Activated gamma-delta T cell treated with anti-CD3 and anti-CD28 coated beads, Interleukin-2, amount 50 U/mL, for 16 hours (primary cell): ENCODE results near the gene CELF5.
"Not testable (repeated sequence)": the region's sequence is repeated elsewhere in the genome, so short reads cannot be mapped to it uniquely, and the experiment has no call there.

Source experiments
- DNase-seq: peaks from one replicate; pipeline ENCODE4 v3.0.0-alpha.2; 2020; ENCODE audit warnings: low read depth

Gene CELF5

DNA sequence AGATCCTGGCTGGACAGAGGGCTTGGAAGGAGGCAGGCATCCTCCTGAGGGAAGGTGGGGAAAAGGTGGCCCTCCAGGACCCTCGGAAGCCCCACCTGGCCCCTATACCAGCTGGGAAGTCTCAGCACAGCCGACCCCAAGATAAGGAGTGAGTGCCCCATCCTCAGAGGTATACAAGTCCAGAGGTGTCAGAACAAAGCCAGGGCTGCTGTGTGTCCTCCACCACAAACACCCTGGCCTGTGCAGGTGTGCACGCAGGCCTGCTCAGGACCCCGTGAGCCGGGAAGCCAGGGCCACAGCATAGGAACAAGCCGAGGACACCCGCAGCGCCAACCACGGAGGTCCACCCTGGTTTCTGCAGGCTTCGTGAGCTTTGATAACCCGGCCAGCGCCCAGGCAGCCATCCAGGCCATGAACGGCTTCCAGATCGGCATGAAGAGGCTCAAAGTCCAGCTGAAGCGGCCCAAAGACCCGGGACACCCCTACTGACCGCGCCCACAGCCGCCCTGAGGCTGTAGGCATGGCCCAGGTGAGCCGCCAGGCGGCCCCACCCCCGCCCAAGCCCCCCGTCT, 68.6 kb downstream of the CELF5 start:
- no peak for DNase-seq

DNA sequence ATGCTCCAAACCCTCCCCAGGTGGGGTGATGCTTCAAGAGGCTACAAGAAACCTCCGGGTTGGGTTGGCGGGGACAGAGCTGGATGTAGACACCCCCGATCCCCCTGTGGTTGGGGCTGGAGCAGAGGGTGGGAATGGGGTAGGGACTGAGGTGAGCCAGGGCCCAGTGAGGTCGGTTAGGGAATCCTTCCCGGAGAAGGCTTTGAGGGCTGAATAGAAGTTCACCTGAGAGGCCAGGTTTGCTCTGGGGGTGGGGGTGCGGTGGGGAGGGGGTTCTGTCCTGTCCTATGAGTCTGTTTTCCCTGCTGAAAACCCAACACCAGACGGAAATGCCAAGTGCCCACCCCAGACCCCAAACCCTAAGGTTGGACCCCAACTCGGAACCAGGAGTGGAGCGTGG, 69.1 kb downstream of the CELF5 start:
- no peak for DNase-seq

DNA sequence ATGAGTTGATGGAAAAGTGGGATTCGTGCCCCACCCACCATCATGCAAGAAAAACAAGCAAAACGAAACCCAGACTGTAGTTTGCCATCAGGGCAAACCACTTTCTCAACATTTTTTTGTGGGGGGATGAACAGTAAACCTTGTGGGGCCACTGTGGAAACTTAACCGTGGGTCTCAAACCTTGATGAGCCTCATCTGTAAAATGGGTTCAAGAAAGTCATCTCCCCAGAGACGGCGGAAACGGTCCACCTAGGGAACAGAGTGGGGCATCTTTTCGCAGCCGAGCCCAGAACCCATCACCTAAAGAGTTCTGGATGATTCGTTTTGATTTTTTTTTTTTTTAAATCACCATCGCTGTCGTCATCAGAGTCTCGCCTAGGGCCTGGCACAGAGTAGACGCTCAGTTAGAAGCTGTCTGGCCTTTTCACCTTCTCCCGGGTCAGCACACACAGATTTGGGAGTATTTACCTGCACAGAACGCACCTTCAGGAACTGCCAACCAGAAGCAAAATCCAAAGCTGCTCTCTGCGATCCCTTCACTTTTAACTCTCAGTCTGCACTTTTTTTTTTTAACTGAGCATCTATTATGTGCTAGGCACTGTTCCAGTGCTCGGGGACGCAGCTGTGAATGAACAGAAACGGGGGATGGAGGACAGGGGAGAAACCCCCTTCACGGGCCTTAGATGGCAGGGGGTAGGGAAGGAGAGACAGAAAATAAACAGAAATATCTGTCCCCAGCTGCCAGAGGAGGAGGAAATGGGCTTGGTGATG, 69.8 kb downstream of the CELF5 start:
- no peak for DNase-seq

DNA sequence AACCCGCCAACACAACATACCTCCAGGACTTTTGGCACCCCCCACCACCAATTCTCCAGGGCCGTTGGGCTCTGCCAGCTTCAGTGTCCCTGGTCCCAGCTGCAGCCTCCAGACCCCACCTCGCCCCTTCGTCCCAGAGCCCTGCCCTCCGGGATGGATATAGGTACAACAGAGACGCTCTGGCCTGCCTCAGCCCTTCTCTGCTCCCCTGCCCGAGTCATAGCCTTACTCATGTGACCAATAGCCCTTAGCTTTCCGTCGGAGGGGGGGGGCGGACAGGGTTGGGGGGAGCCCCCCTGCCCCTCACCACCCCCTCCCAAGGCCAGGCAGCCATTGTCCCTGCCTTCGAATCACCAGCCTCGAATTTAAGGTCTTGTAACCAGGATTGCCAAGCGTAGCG, 71.1 kb downstream of the CELF5 start:
- DNase-seq: no peak

DNA sequence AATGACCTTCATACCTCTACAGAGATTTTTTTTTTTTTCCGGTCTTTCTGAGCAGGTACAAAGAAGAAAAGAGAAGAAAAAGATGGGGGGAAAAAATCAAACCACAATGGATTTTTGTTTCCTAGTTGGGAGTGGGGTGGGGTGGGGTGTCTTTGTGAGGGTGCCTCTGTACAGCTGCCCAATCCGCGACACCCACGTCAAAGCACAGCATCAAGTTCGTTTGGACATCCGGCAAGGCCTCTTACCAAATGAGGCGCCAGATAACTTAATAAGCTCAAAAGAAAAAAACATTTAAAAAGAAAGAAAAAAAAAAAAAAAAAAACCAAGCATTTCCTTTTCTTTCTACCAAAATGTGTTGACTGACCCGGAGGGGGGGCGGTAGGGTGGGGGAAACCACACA, 71.6 kb downstream of the CELF5 start:
- DNase-seq: no peak

DNA sequence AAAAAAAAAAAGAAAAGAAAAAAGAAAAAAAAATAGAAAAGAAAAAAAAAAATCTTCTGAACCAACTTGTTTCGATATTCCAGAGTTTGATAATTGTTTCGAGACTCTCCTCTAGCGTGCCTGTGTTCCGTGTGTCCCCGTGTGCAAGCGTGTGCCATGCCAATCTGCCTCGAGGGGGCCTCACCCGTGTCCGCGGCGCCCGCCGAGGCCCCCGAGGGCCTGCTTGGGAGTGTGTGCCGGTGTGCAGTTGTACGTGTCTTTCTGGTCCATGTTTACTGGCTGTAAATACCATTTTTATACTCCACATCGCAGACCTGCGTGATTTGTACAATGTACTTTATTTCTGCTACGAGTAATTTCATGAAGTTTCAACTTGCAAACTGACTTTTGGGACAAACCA, 72.0 kb downstream of the CELF5 start:
- no peak for DNase-seq

DNA sequence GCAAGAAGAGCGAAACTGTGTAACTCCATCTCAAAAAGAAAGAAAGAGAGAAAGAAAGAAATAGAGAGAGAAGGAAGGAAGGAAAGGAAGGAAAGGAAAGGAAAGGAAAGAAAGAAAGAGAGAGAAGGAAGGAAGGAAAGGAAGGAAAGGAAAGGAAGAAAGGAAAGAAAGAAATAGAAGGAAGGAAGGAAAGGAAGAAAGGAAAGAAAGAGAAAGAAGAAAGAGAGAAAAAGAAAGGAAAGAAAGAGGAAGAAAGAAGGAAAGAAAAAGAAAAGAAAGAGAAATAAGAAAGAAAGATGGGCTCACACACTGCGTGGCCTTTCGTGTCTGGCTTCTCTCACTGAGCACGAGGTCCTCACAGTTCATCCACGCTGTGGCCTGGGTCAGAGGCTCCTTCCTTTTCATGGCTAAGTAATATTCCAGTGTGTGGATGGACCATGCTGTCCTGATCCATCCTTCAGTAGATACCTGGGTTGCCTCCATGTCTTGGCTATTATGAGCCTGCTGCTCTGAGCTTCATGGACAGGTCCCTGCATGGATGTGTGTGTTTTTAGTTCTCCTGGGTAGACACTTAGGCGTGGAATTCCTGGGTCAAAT, 74.5 kb downstream of the CELF5 start:
- no peak for DNase-seq

DNA sequence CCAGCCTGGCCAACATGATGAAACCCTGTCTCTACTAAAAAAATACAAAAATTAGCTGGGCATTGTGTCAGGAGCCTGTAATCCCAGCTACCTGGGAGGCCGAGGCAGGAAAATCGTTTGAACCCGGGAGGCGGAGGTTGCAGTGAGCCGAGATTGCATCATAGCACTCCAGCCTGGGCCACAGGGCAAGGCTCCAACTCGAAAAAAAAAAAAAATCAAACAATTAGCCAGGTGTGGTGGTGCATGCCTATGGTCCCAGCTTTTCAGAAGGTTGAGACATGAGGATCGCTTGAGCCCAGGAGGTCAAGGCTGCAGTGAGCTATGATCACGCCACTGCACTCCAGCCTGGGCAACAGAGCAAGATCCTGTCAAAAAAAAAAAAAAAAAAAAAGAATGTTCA, 76.1 kb downstream of the CELF5 start:
- DNase-seq: not testable (repeated sequence)

DNA sequence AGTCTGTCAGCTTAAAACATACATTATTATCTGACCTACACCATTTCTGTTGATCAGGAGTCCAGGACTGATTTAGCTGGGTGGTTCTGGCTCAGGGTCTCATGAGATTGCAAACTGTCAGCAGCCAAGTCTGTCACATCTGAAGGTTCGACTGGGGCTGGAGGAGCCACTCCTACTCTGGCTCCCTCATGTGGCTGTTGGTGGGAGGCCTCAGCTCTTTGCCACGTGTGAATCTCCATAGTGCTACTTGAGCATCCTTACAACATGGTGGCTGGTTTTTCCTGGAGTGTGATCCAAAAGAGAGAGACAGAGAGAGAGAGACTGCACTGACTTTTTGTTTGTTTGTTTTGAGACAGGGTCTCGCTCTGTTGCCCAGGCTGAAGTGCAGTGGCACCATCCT, 78.3 kb downstream of the CELF5 start:
- DNase-seq: no peak

DNA sequence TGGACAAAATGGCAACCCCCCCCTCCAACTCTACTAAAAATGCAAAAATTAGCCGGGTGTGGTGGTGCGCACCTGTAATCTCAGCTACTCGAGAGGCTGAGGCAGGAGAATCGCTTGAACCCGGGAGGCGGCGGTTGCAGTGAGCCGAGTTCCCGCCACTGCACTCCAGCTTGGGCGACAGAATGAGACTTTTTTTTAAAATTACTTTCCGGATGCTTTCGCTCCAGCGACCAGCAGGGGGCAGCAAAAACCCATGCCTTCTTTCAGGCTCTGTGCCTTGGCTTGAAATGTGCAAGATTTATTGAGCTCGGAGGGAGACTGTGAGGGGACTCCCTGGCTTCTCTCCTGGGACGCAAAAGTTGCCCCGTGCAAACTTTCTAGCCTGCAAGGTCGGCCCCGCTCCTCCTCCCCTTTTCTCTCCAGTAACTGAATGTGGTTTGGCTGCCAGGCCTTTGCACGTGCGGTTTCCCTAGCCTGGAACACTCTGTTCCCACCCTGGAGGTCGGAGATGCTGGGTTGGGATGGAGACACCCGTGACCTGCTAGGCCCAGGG, 80.5 kb downstream of the CELF5 start:
- peak; percentile 71 for DNase-seq

DNA sequence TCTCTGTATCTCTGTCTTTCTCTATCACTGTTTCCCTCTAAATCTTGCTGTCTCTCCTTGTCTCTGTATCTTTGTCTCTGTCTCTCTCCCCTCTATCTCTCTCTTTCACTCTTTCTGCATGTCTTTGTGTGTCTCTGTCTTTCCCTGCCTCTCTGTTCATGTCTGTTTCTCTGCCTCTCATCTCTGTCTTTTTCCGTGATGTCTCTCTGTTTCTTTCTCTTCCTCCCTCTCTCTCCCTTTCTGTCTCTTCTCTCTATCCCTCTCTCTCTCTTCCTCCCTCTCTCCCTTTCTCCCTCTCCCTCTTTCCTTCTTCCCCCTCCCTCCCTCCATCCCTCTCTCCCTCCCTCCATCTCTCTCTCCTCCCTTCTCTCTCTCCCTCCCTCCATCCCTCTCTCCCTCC, 85.3 kb downstream of the CELF5 start:
- DNase-seq: no peak

DNA sequence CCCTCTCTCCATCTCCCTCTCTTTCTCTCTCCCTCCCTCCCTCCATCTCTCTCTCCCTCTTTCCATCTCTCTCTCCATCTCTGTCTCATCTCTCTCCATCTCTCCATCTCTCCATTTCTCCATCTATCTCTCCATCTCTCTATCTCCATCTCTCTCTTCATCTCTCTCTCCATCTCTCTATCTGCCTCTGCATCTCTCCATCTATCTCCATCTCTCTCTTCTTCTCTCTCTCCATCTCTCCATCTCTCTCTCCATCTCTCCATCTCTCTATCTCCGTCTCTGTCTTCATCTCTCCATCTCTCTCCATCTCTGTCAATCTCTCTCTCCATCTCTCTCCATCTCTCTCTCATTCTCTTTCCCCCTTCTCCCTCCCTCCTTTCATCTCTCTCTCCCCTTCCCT, 85.8 kb downstream of the CELF5 start:
- no peak for DNase-seq

DNA sequence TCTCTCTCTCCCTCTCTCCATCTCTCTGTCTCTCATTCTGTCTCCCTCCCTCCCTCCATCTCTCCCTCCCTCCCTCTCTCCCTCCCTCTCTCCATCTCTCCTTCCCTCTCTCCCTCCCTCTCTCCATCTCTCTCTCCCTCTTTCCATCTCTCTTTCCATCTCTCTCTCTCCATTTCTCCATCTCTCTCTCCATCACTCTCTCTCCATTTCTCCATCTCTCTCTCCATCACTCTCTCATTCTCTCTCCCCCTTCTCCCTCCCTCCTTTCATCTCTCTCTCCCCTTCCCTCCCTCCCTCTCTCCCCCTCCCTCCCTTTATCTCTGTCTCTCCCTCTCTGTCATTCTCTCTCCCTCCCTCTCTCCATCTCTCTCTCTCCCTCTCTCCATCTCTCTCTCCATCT, 86.2 kb downstream of the CELF5 start:
- no peak for DNase-seq

DNA sequence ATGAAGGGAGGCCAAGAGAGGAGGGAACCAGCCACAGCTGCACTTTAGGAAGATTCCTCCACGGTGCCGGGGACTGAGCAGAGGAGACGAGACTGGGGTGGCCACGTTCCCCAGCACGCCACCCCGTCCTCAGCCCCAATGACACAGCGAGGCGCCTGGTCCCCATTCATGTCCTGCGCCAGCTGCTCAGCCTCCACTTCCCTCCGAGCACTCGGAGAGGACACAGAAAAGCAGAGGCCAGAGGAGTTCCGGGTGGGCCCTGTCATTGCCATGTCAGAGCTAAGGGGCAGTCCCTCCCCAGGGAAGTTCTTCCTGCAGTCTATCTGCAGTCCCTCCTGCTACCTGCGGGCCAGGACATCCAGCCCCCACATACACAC, 88.7 kb downstream of the CELF5 start:
- no peak for DNase-seq

DNA sequence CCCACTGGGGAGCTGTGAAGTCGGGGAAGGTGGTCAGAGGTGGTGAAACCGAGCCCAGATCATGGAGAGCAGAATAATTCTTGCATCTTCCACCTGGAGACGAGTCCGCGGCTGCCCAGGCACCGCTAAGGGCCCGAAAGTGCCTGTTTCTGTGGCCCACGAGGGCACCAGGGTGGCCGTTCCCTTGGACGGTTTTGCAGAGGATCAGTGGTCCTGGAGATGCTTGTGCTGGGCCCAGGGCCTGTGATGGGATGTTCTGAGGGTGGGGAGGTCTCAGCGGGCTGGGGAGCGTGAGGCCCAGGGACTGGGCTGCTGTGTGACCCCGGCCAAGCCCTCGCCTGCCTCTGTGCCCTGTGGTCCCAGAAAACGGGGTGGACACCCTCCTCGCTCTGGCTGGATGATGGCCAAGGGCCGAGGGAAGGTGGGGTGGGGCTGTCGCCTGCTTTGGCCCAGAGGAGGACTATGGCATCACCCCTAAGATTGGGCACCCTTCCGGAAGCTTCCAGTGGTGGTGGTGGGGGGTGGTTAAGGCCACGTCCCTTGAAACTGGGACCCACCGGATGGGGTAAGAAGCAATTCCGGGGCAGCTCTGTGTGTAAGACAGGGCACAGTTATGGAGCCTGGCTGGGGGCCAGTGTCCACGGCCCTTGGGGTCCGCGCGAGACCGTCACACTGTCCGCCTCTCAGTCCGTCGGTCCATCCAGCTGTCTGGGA, 90.7 kb downstream of the CELF5 start:
- DNase-seq: no peak

DNA sequence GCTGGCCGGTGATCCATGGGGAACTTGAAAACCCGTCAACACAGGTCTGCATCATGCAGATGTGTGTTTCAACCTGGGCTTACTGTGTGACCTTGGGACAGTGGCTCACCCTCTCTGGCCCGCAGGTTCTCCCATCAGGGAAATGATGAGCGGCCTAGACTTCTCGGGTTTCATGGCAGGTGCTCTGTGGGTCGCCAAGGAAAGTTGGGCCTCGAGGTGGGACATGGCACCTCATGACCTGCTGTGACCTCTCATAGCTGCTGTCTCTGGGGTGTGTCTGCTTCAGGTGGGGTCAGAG, 91.2 kb downstream of the CELF5 start:
- no peak for DNase-seq

DNA sequence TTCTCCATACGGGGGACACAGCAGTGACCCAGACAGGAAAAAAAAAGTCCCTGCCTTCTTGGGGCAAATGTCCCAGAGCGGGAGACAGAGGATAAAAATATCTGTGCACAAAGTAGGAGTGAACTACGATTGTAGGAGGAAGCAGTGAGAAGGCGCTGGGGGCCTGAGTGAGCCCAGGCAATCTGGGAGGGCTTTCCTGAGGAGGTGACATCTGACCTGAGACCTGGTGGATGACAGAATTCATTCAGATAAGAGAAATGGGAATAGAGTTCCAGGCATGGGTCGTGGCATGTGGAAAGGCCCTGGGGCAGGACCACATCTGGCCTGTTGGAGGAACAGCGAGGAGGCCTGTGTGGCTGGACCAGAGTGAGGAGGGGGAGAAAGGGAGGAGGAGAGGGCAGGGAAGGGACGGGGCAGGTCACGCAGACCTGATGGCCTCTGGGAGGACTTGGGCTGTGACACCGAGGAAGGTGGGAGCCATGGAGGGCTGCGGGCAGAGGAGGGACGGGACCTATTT, 91.7 kb downstream of the CELF5 start:
- DNase-seq: no peak

DNA sequence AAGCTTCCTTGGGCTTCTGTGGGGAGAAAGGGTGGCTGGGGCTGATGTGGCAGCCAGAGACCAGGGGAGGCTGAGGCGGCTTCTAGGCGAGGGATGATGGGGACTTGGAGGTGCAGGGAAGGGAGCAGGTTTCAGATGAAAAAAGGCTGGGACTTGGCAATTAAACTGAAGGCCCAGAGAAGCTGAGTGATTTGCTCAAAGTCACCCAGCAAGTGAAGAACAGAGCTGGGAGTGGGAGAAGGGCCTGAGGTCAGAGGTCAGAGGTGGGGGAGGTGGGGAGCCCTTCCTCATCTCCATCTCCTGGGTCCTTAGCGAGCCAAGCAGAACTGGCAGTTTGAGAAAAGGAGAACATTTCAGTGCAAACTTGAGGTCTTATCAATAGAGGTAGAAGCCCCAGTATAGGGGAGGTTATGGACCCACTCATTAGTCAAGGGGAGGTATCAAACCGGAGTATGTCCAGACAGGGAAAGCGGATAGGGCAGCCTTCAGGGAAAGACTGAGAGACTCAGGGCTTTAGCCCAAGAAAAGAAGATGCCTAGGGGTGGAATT, 92.3 kb downstream of the CELF5 start:
- DNase-seq: no peak

DNA sequence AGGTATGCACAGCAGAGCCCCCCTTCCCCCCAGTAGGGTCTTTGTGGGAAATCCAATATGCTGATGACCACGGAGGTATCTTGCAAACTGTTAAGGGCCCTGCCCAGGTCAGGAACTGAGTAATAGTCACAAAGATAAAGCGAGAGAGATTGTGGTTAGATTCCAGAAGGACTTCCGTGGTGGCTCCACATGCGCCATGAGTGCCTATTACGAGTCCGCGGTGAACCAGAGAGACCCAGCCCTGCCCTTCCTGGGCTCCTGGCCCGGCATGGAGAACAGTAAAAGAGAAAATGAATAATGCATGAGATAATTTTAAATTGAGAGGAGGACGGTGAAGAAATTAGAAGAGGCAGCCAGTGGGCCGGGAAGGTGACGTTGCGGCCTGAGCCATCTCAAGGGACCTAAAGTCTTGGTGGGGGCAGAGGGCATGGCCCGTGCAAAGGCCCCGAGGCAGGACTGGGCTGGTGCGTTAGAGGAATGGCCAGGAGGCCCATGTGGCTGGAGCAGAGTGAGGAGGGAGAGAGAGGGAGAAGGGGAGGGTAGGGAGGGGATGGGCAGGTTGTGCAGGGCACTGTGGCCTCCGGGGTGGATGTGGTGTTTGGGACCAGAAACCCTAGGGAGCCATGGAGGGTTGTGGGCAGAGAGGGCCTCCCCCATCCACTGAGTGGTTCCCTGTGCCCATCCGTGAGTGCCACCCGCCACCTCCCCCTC, 95.3 kb downstream of the CELF5 start:
- no peak for DNase-seq

DNA sequence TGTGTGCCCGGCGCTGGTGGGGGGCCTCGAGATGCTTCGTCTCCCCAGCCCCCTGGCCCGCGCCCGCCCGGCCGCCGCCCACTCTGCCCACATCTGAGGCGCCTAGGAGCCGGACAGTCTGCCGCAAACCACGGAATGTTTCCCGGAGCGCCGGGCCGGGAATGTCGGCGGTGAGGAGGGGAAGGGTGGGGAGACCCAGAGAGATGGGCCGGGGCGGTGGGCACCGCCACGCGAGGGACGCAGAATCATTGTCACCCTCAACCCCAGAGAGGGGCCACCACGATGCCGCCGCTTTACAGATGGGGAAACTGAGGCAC, 95.9 kb downstream of the CELF5 start:
- DNase-seq: no peak

DNA sequence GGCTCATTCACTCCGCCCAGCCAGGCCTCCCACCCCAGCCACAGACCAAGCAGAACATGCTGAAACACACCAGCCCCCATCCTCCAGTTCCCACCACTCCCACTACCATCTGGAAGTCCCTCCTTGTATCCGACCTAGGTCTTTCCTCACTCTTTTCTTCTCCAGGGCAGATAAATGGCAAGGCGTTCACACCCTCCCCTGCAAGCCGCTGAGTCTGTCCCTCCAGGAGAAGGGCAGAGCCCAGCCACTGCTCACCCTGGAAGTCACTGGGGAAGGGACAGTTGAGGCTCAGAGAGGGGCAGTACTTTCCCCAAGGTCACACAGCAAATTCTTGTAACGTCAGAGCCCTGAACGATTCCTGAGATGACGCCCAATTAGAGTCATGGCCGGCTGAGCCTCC, 96.4 kb downstream of the CELF5 start:
- DNase-seq: no peak

DNA sequence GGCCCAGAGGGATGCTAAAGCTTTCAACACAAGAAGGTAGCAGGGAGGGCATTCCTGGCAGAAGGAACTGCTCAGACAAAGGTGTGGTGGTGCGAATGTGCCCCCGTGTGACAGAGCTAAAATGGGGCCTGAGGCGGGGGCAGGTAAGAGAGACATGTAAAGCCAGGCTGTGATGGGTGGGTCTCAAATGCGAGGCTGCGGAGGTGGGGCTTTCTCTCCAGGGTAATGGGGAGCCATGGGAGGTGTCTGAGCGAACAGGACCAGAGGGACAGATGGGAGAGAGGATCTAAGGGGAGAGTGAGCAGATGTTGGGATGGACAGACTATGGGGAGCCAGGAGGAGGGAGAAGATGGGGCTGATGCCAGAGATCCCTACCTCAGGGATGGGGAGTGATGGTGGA, 97.2 kb downstream of the CELF5 start:
- DNase-seq: no peak
